GM12865 (cell line): ENCODE data around the gene SLC4A9.

Experiments
- DNase-seq: peaks from one replicate; pipeline ENCODE4 v3.0.0; 2010; ENCODE audit warnings: low read depth
- H3K4me3 ChIP-seq: 2 replicates; pipeline ENCODE4 v1.5.1; 2011; ENCODE audit warnings: mild to moderate bottlenecking, low read depth, low read length, control low read depth
- CTCF ChIP-seq: IDR thresholded peaks from 2 replicates; pipeline ENCODE4 v1.5.1; 2011; ENCODE audit warnings: low read length, control low read depth, low read depth, inconsistent platforms; ENCODE audit not compliant: insufficient read depth; ENCODE audit errors: missing control alignments

SLC4A9 gene

GRCh38 chr5:140360101-140360500 is at the start of gene SLC4A9:
TSS of gene SLC4A9 (plus strand) at chr5:140360194. CDS start at chr5:140360237, 43 bp downstream.
- no peak within 1 kb of the TSS for H3K4me3 ChIP-seq
- no peak for DNase-seq
- no peak for TF ChIP-seq CTCF

GRCh38 chr5:140310434-140310833 is 49.6 kb upstream of the SLC4A9 start:
- DNase-seq = no peak

GRCh38 chr5:140311011-140311467 is 49.0 kb upstream of the SLC4A9 start:
- no peak for DNase-seq
- TF ChIP-seq CTCF = no peak

More at GRCh38 chr5:140310434-140310833, 49.6 kb upstream of the SLC4A9 start:
- H3K4me3 ChIP-seq = no peak overlapping the region
- no peak for TF ChIP-seq CTCF

GRCh38 chr5:140312067-140312790 is 47.8 kb upstream of the SLC4A9 start:
- H3K4me3 ChIP-seq = no peak overlapping the region
- no peak for TF ChIP-seq CTCF
- DNase-seq = no peak

More at GRCh38 chr5:140311011-140311467, 49.0 kb upstream of the SLC4A9 start:
- no peak overlapping the region for H3K4me3 ChIP-seq

- DNase-seq = no peak
- no peak overlapping the region for H3K4me3 ChIP-seq
- no peak for TF ChIP-seq CTCF
Observed at GRCh38 chr5:140312791-140313189, 47.2 kb upstream of the SLC4A9 start.

GRCh38 chr5:140317859-140318258 is 42.1 kb upstream of the SLC4A9 start:
- no peak overlapping the region for H3K4me3 ChIP-seq
- DNase-seq = no peak
- TF ChIP-seq CTCF = no peak

GRCh38 chr5:140318792-140319191 is 41.2 kb upstream of the SLC4A9 start:
- TF ChIP-seq CTCF = no peak
- H3K4me3 ChIP-seq = no peak overlapping the region
- no peak for DNase-seq
